OCI-LY3 (cell line): ENCODE measurements around the gene ADAM8.
"Not testable (repeated sequence)": the region's sequence is repeated elsewhere in the genome, so short reads cannot be mapped to it uniquely, and the experiment has no call there.

Experiments
- H2AFZ ChIP-seq: fragments of 200-600, 300-600 bp; shearing (Covaris generic); 2 replicates; pipeline ENCODE4 v1.6.0; 2014; ENCODE audit warnings: antibody characterized with exemption, low read depth, low read length
- H3K27ac ChIP-seq: fragments of 200-600, 300-600 bp; sonication (generic); 2 replicates; pipeline ENCODE4 v1.5.1; 2014; ENCODE audit warnings: mild to moderate bottlenecking, low read length, moderate library complexity, mixed read lengths
- H3K27me3 ChIP-seq: fragments of 200-600, 300-600 bp; sonication (generic); 2 replicates; pipeline ENCODE4 v1.6.1; 2014; ENCODE audit warnings: low read depth, low read length, mixed read lengths
- H3K36me3 ChIP-seq: fragments of 200-600, 300-600 bp; sonication (generic); replicated peaks from 2 replicates; pipeline ENCODE3; 2014; ENCODE audit warnings: low read depth, low read length, mixed read lengths
- H3K4me1 ChIP-seq: fragments of 300-600, 200-600 bp; sonication (generic); 2 replicates; pipeline ENCODE4 v1.6.1; 2014; ENCODE audit warnings: low read length, mixed read lengths
- H3K4me2 ChIP-seq: fragments of 200-600, 300-600 bp; sonication (generic); 2 replicates; pipeline ENCODE4 v1.6.1; 2014; ENCODE audit warnings: low read length, mixed read lengths
- H3K4me3 ChIP-seq: fragments of 300-600, 200-600 bp; sonication (generic); 2 replicates; pipeline ENCODE4 v1.5.1; 2014; ENCODE audit warnings: antibody characterized with exemption, mild to moderate bottlenecking, low read length, moderate library complexity
- H3K79me2 ChIP-seq: fragments of 300-600, 200-600 bp; shearing (Covaris generic); 2 replicates; pipeline ENCODE4 v1.6.1; 2014; ENCODE audit warnings: mild to moderate bottlenecking, low read length, mixed read lengths
- H3K9ac ChIP-seq: fragments of 300-600, 200-600 bp; shearing (Covaris generic); 2 replicates; pipeline ENCODE4 v1.6.0; 2014; ENCODE audit warnings: mild to moderate bottlenecking, low read length, moderate library complexity
- H3K9me3 ChIP-seq: fragments of 200-600, 300-600 bp; shearing (Covaris generic); 2 replicates; pipeline ENCODE4 v1.6.1; 2014; ENCODE audit warnings: low read length, mixed read lengths; ENCODE audit not compliant: insufficient read depth
- H4K20me1 ChIP-seq: fragments of 200-600, 300-600 bp; sonication (generic); 2 replicates; pipeline ENCODE4 v1.6.1; 2016; ENCODE audit warnings: low read length, mixed read lengths; ENCODE audit not compliant: insufficient read depth
- CTCF ChIP-seq: fragments of 200-600, 300-600 bp; sonication (generic); IDR thresholded peaks from 2 replicates; pipeline ENCODE4 v1.5.1; 2014; ENCODE audit warnings: antibody characterized with exemption, low read length, low read depth
- EZH2phosphoT487 ChIP-seq: fragments of 200-600 bp; shearing (Covaris generic); IDR thresholded peaks from 2 replicates; pipeline ENCODE4 v1.6.1; 2018; ENCODE audit warnings: antibody characterized with exemption, mixed run types, low read depth

Gene ADAM8

GRCh38 chr10:133266056-133266795, 10.4 kb downstream of the ADAM8 start:
- H3K9ac ChIP-seq, result no peak overlapping the region
- H3K4me1 ChIP-seq, result 0 out of 2 replicates have a peak, but pooled peaks cover 2% of the 10 kb centered on the region
- peaks cover 2% of the 10 kb centered on the region for H3K36me3 ChIP-seq
- no peaks in the 10 kb centered on the region for H3K9me3 ChIP-seq
- TF ChIP-seq CTCF, result no peak
- no peak for TF ChIP-seq EZH2phosphoT487
- no peaks in the 10 kb centered on the region for H3K27me3 ChIP-seq
- no peaks in the 10 kb centered on the region for H3K79me2 ChIP-seq
- no peak overlapping the region for H3K27ac ChIP-seq
- H4K20me1 ChIP-seq, result peaks cover 6% of the 10 kb centered on the region
- no peak overlapping the region for H3K4me3 ChIP-seq
- no peak overlapping the region for H2AFZ ChIP-seq
- H3K4me2 ChIP-seq, result no peak overlapping the region

GRCh38 chr10:133265052-133265451, 11.6 kb downstream of the ADAM8 start:
- not testable (repeated sequence) for H2AFZ ChIP-seq, H3K27ac ChIP-seq, H3K79me2 ChIP-seq, H3K4me1 ChIP-seq, H3K9ac ChIP-seq, H3K27me3 ChIP-seq, H3K36me3 ChIP-seq, H4K20me1 ChIP-seq, H3K9me3 ChIP-seq, H3K4me2 ChIP-seq, H3K4me3 ChIP-seq

GRCh38 chr10:133264461-133264860, 12.2 kb downstream of the ADAM8 start:
- Histone ChIP-seq H3K36me3 (no peaks in the 10 kb centered on the region), H2AFZ (no peak overlapping the region), H3K4me2 (no peak overlapping the region), H4K20me1 (peaks cover 6% of the 10 kb centered on the region), H3K9me3 (no peaks in the 10 kb centered on the region), H3K4me1 (peaks cover 10% of the 10 kb centered on the region), H3K27ac (no peak overlapping the region), H3K27me3 (no peaks in the 10 kb centered on the region), H3K9ac (no peak overlapping the region), H3K4me3 (no peak overlapping the region), H3K79me2 (no peaks in the 10 kb centered on the region)
- no peak for TF ChIP-seq CTCF

- Histone ChIP-seq H3K9me3 (no peaks in the 10 kb centered on the region), H3K9ac (no peak overlapping the region), H3K36me3 (no peaks in the 10 kb centered on the region), H2AFZ (no peak overlapping the region), H3K4me1 (peaks cover 17% of the 10 kb centered on the region), H3K79me2 (no peaks in the 10 kb centered on the region), H4K20me1 (peaks cover 6% of the 10 kb centered on the region), H3K4me2 (no peak overlapping the region), H3K27me3 (no peaks in the 10 kb centered on the region), H3K27ac (no peak overlapping the region), H3K4me3 (no peak overlapping the region)
- TF ChIP-seq CTCF (no peak), EZH2phosphoT487 (no peak)
Measured at GRCh38 chr10:133263674-133264073, 13.0 kb downstream of the ADAM8 start.
